Right kidney (tissue), 1 donor: ENCODE measurements around the gene SF3A2.

Experiments
- DNase-seq: peaks from one replicate; pipeline ENCODE4 v3.0.0-alpha.2; 2016

Gene SF3A2

DNA sequence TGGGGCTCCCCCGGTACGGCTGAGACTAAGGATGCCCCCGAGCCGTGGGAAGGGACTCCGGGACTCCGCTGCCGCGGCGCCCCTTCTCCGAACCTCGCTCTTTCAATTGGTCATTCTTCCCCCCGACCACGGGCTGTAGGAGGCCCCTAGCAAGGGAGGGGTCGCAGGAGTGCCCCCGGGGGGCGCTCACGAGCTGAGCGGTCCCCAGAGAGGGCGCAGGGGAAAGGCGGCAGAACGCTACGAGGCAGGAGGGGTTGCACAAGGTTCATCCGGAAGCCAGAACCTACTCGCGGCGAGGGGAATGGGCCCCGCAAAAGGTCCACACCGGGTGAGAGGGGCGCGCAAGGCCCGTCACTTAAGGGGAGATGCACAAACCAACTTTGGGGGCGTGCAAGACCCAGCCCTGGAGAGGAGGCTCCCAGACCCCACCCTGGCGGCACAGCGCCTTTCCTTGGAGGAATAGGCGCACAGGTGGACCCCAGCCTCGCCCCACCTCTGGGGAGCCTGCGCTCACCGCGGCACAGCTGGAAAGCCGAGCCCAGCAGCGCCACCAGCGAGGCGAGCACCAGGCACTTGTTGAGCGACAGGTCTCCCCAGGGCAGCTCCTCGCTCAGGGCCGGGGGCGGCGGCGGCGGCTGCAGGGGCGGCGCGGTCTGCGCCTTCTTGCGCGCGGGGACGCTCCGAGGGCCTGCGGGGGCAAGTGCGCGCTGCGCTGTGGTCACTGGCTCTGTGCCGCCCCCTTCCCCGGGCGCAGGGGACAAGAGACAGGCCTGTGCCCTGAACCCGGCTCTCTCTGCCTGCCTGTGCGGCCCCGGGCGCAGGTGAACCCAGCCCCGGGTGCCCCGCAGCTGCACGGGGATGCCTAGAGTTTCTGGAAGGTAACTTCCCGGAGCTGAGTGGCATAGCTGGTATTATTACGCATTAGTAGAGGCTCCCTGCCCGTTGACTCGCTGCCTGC lies 16.8 kb downstream of the SF3A2 start:
- DNase-seq = peak; percentile 63

GRCh38 chr19:2254064-2254872 lies 17.6 kb downstream of the SF3A2 start:
- DNase-seq = no peak

DNA sequence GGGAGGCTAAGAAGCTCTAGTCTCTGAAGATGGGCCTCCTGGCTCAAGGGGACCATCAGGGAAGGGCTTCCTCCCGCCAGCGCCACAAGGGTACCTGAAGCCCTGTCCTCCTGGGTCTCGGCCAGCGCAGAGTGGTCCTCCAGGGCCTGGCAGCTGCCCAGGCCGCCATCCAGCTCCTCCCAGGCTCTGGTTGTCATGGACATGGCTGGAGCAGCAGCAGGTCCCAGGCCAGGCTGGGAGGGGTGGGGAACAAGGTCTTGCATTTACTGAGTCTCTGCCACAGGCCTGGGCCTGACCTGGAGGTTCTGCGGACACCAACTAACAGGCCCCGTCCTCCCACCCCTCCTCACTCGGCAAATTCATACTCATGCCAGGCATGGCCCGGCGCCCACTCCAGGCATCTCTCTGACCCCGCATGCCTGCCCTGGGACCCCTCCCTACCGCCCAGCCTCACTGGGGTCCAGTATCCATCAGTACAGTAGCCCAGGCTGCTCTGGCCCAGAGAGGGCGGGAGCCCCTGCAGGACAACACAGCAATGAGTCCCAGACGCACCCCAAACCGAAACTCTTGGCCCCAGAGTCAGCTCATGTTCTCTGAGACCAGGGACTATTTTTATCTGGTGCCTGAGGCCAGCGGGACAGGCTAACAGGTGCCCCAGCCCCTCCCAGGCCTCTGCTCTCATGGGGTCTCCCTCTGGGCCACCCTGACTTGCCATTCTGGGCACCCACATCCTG lies 18.7 kb downstream of the SF3A2 start:
- no peak for DNase-seq

- DNase-seq = no peak
Measured at GRCh38 chr19:2255982-2256685, 19.5 kb downstream of the SF3A2 start, which contains the start of gene JSRP1. Gene JSRP1 (minus strand): TSS chr19:2256417. CDS start chr19:2255314, 1,103 bp downstream.

GRCh38 chr19:2259336-2259735 lies 22.7 kb downstream of the SF3A2 start:
- DNase-seq = no peak

DNA sequence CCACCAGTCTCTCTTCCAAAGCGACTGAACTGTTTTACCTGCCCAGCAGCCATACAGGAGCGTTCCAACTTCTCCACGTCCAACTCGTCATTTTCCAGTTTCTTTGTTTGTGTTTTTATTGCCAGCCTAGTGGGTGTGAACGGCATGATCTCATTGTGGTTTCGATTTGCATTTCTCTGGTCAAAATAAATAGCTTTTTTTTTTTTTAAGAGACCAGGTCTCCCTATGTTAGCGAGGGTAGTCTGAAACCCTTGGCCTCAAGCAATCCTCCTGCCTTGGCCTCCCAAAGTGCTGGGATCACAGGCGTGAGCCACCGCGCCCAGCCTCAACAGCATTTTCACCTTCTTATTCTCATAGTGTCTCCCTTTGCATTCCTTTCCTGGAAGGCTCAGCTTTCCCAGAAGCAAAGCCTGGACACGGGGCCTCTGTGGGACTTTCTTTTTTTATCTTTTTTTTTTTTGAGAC lies 23.7 kb downstream of the SF3A2 start:
- no peak for DNase-seq

DNA sequence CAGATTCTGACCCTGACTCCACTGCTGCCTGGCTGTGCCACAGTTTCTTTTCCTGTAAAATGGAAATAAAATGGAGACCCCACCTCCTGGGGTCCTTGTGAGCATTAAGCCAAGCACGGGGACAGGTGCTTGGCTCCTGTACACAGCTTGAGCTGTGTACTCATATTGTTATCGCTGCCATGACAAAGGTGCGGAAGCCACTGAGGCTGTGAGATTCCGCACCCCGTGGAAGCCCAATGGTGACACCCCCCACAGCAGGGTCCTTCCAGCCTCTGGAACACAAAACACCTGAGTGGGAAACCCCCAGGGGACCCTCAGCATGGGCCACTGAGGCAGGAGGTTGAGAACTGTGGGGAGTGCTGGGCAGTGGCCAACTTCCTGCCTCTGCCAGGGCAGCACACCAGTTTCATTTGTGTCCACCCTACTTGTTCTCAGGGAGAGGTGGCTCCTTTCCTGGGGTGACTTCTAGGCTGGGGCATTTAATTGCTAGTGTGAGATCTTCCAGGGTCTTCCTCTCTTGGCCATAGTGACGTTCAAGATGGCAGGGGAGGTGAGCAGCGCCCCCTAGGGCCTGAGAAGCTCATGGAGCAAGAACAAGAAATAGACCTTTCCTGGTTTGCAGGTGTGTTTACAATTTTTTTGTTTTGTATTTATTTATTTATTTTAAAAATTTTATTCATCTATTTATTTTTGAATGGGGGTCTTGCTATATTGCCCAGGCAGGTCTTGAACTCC lies 25.0 kb downstream of the SF3A2 start:
- DNase-seq = no peak

GRCh38 chr19:2266183-2266993 lies 29.8 kb downstream of the SF3A2 start:
- DNase-seq = no peak

DNA sequence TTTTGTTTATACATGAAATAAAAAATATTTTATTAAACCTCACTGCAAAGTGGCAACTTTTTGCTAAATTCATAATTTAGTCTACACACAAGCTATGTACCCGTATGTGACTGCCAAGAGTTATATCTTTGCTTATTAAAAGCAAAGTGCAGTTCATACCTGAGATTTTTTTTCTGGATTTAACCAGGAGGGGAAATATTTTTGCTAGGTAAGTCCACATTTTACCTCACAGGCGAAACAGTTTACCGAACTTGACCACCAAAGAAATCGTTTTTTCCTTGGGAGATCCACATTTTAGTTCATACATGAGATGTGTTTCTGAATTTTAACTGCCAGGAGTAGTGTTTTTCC lies 31.8 kb downstream of the SF3A2 start:
- no peak for DNase-seq

GRCh38 chr19:2268861-2269243 lies 32.2 kb downstream of the SF3A2 start:
- DNase-seq = no peak

- peak; percentile 99 for DNase-seq
Measured at GRCh38 chr19:2269244-2270156, 32.9 kb downstream of the SF3A2 start.

- DNase-seq = no peak
Measured at GRCh38 chr19:2270157-2270422, 33.5 kb downstream of the SF3A2 start.

DNA sequence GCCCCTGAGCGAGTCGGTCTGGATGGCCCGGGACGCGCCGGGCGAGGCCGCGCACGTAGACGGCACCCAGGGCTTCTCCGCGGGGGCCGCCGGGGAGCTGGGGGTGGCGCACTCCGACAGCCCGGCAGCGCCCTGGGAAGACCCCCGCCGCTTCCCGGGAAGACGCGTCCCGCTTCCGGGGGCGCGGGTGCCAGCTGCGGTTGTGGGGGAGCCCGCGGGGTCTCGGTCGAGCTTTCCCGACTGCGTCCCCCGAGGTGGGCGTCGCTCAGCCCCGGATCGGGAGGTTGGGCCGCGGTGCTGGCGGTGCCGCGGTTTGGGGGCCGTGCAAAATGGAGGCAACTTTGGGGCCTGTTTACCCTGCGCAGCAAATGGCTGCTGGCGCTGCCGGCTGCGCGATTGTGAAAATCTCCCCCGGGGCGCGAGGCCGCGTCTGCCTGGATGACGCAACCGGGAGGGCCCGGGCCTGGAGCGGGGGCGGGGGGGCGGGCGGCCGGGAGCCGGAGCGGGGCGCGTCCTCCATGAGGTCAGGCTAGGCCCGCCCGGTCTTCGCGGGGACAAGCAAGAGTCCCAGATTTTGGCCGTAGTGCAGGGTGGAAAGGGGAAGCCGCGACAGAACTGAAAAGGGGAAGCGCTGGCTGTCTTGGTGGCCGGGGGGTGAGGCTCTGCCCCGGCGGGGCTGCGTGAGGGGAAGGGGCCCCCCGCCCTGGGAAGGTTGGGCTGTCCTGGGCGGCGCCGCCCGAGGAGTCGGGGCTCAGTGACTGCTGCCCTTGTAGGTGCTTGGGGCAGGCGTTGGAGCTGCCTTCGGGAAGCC lies 34.0 kb downstream of the SF3A2 start:
- peak; percentile 63 for DNase-seq

DNA sequence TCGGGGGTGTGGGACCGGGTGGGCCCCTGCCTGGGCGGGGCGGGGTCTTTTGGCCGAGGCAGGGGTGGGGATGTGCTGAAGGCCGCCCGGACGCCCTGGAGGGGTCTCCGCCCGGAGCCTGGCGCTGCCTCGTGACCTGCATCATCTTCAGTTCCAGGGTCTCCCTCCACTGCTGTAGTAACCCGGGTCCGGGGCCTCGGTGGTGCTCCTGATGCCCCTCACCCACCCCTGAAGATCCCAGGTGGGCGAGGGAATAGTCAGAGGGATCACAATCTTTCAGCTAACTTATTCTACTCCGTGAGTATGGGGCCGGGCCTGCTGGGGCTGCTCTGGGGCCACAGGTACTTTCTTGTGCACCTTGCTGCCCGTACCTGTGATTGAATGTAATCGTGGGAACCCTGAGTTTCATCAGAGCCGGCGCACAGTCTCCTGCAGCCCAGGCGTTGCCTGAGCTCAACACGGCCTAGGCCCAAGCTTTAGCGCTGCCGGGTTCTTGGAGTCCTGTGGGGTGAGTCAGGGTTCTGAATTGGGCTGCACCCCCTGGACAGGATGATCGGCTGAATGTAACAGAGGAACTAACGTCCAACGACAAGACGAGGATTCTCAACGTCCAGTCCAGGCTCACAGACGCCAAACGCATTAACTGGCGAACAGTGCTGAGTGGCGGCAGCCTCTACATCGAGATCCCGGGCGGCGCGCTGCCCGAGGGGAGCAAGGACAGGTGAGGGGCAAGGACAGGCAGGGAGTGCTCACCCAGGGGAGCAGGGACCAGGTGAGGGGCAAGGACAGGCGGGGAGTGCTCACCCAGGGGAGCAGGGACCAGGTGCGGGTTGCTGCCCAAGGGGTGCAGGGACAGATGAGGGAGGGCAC lies 34.8 kb downstream of the SF3A2 start:
- DNase-seq = peak; percentile 34

GRCh38 chr19:2273356-2274184 lies 36.9 kb downstream of the SF3A2 start:
- DNase-seq = peak; percentile 80

- no peak for DNase-seq
Measured at GRCh38 chr19:2274185-2274711, 37.6 kb downstream of the SF3A2 start.
